ENCODE measurements around the gene ISY1. TPM values are rescaled to one million over a fixed set of nuclear protein-coding genes. Genes with fewer than 3 reads are reported as not detected.

Gene ISY1
- total and polyA plus RNA-seq, 2 donors (not counting 1 experiment from before 2014, with no cell fraction given), result 26.4 to 49.6 TPM

- intact Hi-C loops (cut with micrococcal nuclease), result no loop called here
- ATAC-seq (ENCODE audit: low read depth), result no peak
- CTCF ChIA-PET, result no interaction called here
These were observed 79.4 kb downstream of the ISY1 start for GRCh38 chr3:129081503-129081902.

GRCh38 chr3:129078510-129078909 lies 82.4 kb downstream of the ISY1 start:
- Histone ChIP-seq H4K20me1 (ENCODE audit: control insufficient read depth, insufficient read depth, low read length, poor library complexity, severe bottlenecking) (no peaks in the 10 kb centered on the region), H3K36me3 (replicated peaks in 1 of 2; ENCODE audit: control extremely low read depth in 1 of 2, control insufficient read depth in 1 of 2, extremely low read depth in 1 of 2, insufficient read depth in 2 of 2, low read length in 1 of 2) (no peaks in the 10 kb centered on the region), H3K79me2 (ENCODE audit: control insufficient read depth, insufficient read depth, low read length) (no peaks in the 10 kb centered on the region), H3K9ac (ENCODE audit: low read length) (no peak overlapping the region), H3K4me2 (replicated peaks; ENCODE audit: low read depth, low read length, poor library complexity, severe bottlenecking) (no peak overlapping the region), H3K4me3 (ENCODE audit: control extremely low read depth in 1 of 5, extremely low read depth in 1 of 5, insufficient read depth in 1 of 5, low read depth in 2 of 5, low read length in 4 of 5) (no peak overlapping the region), H2AFZ (ENCODE audit: insufficient read depth, low read depth, low read length, poor library complexity, severe bottlenecking) (no peak overlapping the region), H3K27me3 (replicated peaks in 1 of 4; ENCODE audit: control extremely low read depth in 1 of 4, control insufficient read depth in 3 of 4, insufficient read depth in 4 of 4, low read length in 3 of 4) (no peaks in the 10 kb centered on the region), H3K4me1 (ENCODE audit: control insufficient read depth in 2 of 2, insufficient read depth in 2 of 2, low read length in 2 of 2) (no peaks in the 10 kb centered on the region), H3K9me3 (ENCODE audit: control extremely low read depth in 1 of 3, control insufficient read depth in 2 of 3, insufficient read depth in 1 of 3, low read length in 2 of 3) (no peaks in the 10 kb centered on the region), H3K27ac (ENCODE audit: low read length in 2 of 2) (no peak overlapping the region)
- 93% methylated on average over 5 of the region's 8 CpGs for WGBS (ENCODE audit: insufficient coverage)
- no peaks in the 10 kb centered on the region for H3K4me1 Mint-ChIP-seq
- DNase-seq (no peak), ATAC-seq (ENCODE audit: low read depth) (no peak)
- CTCF ChIA-PET, result interaction anchor here (0.7 kb wide), 1 partner anchor 25 kb away, joined by 3 read pairs; no protein-coding TSS in a partner anchor
- TF ChIP-seq CTCF (IDR thresholded peaks at IDR 0.05) (no peak), EZH2 (IDR thresholded peaks at IDR 0.05; ENCODE audit: borderline replicate concordance, insufficient read depth, low read depth, low read length, poor library complexity, severe bottlenecking) (no peak)
- intact Hi-C loops (cut with micrococcal nuclease), result no loop called here
- H3K4me3 Mint-ChIP-seq, result no peak overlapping the region
- no peak overlapping the region for H3K27ac Mint-ChIP-seq
- H3K27me3 Mint-ChIP-seq, result no peaks in the 10 kb centered on the region
- POLR2A ChIA-PET, result no interaction called here
- no peaks in the 10 kb centered on the region for H3K9me3 Mint-ChIP-seq (ENCODE audit: insufficient read depth)

More at GRCh38 chr3:129081503-129081902, 79.4 kb downstream of the ISY1 start:
- Mint-ChIP-seq H3K4me3 (no peak overlapping the region), H3K27ac (no peak overlapping the region), H3K27me3 (no peaks in the 10 kb centered on the region), H3K9me3 (ENCODE audit: insufficient read depth) (no peaks in the 10 kb centered on the region), H3K4me1 (no peaks in the 10 kb centered on the region)
- Histone ChIP-seq H3K4me1 (ENCODE audit: control insufficient read depth in 2 of 2, insufficient read depth in 2 of 2, low read length in 2 of 2) (no peaks in the 10 kb centered on the region), H3K36me3 (replicated peaks in 1 of 2; ENCODE audit: control extremely low read depth in 1 of 2, control insufficient read depth in 1 of 2, extremely low read depth in 1 of 2, insufficient read depth in 2 of 2, low read length in 1 of 2) (no peaks in the 10 kb centered on the region), H3K4me3 (ENCODE audit: control extremely low read depth in 1 of 5, extremely low read depth in 1 of 5, insufficient read depth in 1 of 5, low read depth in 2 of 5, low read length in 4 of 5) (no peak overlapping the region), H3K79me2 (ENCODE audit: control insufficient read depth, insufficient read depth, low read length) (no peaks in the 10 kb centered on the region), H3K4me2 (replicated peaks; ENCODE audit: low read depth, low read length, poor library complexity, severe bottlenecking) (no peak overlapping the region), H3K27ac (ENCODE audit: low read length in 2 of 2) (no peak overlapping the region), H3K27me3 (replicated peaks in 1 of 4; ENCODE audit: control extremely low read depth in 1 of 4, control insufficient read depth in 3 of 4, insufficient read depth in 4 of 4, low read length in 3 of 4) (no peaks in the 10 kb centered on the region), H2AFZ (ENCODE audit: insufficient read depth, low read depth, low read length, poor library complexity, severe bottlenecking) (no peak overlapping the region), H4K20me1 (ENCODE audit: control insufficient read depth, insufficient read depth, low read length, poor library complexity, severe bottlenecking) (no peaks in the 10 kb centered on the region), H3K9me3 (ENCODE audit: control extremely low read depth in 1 of 3, control insufficient read depth in 2 of 3, insufficient read depth in 1 of 3, low read length in 2 of 3) (no peaks in the 10 kb centered on the region), H3K9ac (ENCODE audit: low read length) (no peak overlapping the region)
- POLR2A ChIA-PET, result no interaction called here
- no peak for TF ChIP-seq CTCF (IDR thresholded peaks at IDR 0.05)
- TF ChIP-seq EZH2 (IDR thresholded peaks at IDR 0.05; ENCODE audit: borderline replicate concordance, insufficient read depth, low read depth, low read length, poor library complexity, severe bottlenecking), result no peak
- WGBS (ENCODE audit: insufficient coverage), result no CpG with 5 or more reads among the region's 8 CpGs
- no peak for DNase-seq

Other genes with a start within 250 kb of the ISY1 start
- gene CFAP92, start 167.0 kb downstream of the ISY1 start, total RNA-seq, result not detected in 2 replicates
- not detected in 2 replicates for gene CFAP92, start 167.0 kb downstream of the ISY1 start, polyA plus RNA-seq
- not detected in 2 replicates for gene EFCC1, start 159.8 kb downstream of the ISY1 start, total RNA-seq
- gene EFCC1, start 159.8 kb downstream of the ISY1 start, polyA plus RNA-seq, result 0.06 TPM in 1 of 2 replicates, not detected in the other
- gene GP9, start 100.3 kb downstream of the ISY1 start, total RNA-seq, result not detected in 2 replicates
- 0.45 TPM in 1 of 2 replicates, not detected in the other for gene GP9, start 100.3 kb downstream of the ISY1 start, polyA plus RNA-seq
- 14.3 and 15.9 TPM in 2 replicates for gene RAB43, start 39.3 kb downstream of the ISY1 start, total RNA-seq
- gene RAB43, start 39.3 kb downstream of the ISY1 start, polyA plus RNA-seq, result 7.6 and 9.6 TPM in 2 replicates
- gene CNBP, start 22.8 kb upstream of the ISY1 start, total RNA-seq, result 294 and 304 TPM in 2 replicates
- 167 and 192 TPM in 2 replicates for gene CNBP, start 22.8 kb upstream of the ISY1 start, polyA plus RNA-seq
- gene COPG1, start 88.5 kb upstream of the ISY1 start, total RNA-seq, result 85.9 and 87.6 TPM in 2 replicates
- 48.9 and 56.0 TPM in 2 replicates for gene COPG1, start 88.5 kb upstream of the ISY1 start, polyA plus RNA-seq
- 22.1 and 22.5 TPM in 2 replicates for gene HMCES, start 117.8 kb upstream of the ISY1 start, total RNA-seq
- 35.6 and 67.9 TPM in 2 replicates for gene HMCES, start 117.8 kb upstream of the ISY1 start, polyA plus RNA-seq

All from B cell (primary cell).